RPMI7951 (cell line): ENCODE measurements around the gene SERPINB5. TPM values are rescaled to one million over a fixed set of nuclear protein-coding genes. Genes with fewer than 3 reads are reported as not detected.
"Not testable (repeated sequence)": the region's sequence is repeated elsewhere in the genome, so short reads cannot be mapped to it uniquely, and the experiment has no call there.

Experiments
- DNase-seq: peaks from one replicate; pipeline ENCODE4 v3.0.0-alpha.2; 2012; ENCODE audit warnings: low read depth
- total RNA-seq: library from RNA; depleted of rRNA; stranded (reverse); fragments of >200 nt; shearing (Covaris generic); gene quantifications from 2 replicates; pipeline ENCODE4 v1.2.3, GENCODE V29; 2014; rRNA removed

Gene SERPINB5, protein sequence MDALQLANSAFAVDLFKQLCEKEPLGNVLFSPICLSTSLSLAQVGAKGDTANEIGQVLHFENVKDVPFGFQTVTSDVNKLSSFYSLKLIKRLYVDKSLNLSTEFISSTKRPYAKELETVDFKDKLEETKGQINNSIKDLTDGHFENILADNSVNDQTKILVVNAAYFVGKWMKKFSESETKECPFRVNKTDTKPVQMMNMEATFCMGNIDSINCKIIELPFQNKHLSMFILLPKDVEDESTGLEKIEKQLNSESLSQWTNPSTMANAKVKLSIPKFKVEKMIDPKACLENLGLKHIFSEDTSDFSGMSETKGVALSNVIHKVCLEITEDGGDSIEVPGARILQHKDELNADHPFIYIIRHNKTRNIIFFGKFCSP
- total RNA-seq = not detected in 2 replicates

DNA sequence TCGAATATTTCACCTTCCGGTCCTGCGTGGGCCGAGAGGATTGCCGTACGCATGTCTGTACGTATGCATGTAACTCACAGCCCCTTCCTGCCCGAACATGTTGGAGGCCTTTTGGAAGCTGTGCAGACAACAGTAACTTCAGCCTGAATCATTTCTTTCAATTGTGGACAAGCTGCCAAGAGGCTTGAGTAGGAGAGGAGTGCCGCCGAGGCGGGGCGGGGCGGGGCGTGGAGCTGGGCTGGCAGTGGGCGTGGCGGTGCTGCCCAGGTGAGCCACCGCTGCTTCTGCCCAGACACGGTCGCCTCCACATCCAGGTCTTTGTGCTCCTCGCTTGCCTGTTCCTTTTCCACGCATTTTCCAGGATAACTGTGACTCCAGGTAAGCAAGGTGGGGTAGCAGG is at the start of gene SERPINB5:
SERPINB5 (plus strand) TSS at position 291 of the 400 bp plus-strand sequence. CDS start 7,471 bp downstream, outside the sequence.
- no peak for DNase-seq

DNA sequence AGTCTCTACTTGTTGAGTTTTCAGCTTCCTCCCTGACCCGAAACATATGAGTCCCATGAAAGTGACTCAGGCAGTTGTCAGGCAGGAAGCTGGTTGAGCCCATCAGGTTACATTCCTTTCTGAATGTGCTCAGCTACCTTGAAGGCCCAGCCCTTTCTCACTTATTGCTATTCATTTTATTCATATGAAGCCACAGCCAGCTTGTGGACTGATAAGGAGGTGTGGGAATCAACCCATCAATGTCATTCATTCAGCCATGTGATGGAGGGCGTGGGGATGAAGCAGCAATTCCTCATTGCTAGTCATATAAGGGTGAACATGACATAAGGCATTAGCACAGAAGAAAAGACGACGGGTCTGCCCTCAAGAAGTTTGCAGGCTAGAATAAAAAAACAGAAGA is 49.2 kb upstream of the SERPINB5 start:
- no peak for DNase-seq

DNA sequence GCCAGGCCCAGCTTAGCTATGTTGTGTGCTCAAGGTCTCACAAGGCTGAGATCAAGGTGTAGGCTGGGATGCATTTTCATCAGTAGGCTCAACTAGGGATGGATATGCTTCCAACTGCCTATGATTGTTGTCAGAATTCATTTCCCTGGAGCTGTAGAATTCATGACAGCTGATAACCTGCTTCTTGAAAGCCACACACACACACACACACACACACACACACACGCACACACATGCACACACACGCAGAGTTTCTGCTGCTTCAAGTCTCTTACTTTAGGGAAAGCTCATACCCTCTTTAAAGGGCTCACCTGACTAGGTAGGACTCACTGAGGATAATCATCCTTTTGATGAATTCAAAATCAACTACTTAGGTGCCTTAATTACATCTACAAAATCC is 46.2 kb upstream of the SERPINB5 start:
- DNase-seq = no peak

DNA sequence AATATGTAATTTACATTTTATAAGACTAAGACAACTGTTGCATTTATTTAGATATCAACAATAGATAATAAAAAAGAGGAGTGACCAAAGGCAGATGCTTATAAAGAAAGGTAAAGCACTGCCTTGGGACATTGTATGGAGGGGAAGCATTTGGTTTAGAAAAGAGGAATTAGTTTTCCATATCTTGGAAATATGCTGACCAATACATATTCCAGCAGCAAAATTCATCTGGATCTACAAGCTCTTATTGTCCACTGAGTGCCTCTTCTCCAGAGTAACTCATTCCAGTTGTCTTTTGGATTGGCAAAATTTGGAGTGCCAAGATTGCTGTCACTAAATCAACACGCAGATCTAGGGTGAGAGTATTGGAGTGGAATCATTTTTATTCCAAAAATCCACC is 45.6 kb upstream of the SERPINB5 start:
- no peak for DNase-seq

DNA sequence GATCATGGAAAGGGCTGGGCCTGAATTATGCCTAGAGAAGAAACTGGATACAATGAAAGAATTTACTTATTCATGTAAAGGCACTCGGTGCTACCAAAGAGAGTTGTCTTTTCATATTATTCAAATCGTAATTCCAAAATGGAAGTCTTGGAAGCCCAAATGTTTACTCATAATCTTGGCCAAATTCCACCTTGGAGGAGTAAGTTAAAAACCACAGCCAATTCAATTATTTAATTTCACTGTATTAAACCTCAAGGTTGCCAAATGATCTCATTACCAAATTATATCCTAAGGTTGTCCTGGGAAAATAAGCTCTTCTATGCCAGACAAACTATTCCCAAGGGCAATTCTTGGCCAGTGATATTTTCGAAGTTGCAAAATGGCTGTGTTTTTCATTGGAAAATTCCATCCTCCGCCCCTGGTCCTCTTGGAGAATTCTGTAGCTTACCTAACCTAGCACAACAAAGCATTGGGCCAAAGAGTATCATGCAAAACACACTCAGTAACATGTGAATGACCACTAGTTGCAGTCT is 43.4 kb upstream of the SERPINB5 start:
- DNase-seq = no peak

DNA sequence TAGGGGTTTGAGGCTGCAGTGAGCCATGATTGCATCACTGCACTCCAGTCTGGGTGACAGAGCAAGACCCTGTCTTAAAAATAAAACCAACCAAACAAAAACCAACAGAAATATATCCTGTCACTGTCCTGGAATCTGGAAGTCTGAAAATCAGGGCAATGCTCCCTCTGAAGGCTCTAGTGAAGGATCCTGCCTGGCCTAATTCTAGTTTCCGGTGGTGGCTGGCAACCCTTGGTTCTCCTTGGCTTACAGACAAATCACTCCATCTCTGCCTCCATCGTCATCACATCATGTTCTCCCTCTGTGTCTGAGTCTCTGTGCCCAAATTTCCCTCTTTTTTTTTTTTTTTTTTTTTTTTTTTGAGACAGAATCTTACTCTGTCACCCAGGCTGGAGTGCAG is 38.6 kb upstream of the SERPINB5 start:
- no peak for DNase-seq

DNA sequence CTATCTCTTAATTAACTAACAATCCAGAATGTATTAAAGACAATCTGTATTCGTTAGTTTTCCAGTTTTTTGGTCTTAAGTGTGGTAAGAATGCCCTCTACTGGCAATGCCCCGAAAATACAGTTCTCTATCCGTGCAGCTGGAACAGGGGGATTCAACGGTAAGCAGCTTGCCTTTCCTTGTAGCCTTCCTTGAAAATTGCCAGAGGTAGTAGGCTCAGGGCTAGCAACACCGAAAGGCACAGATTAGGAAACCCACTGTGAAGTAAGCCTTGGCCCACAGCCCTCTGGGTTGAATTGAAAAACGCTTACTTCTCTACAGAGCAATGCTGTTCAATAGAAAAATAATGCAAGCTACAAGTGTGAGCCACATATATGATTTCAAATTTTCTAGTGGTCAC is 37.4 kb upstream of the SERPINB5 start:
- peak; percentile 59 for DNase-seq

DNA sequence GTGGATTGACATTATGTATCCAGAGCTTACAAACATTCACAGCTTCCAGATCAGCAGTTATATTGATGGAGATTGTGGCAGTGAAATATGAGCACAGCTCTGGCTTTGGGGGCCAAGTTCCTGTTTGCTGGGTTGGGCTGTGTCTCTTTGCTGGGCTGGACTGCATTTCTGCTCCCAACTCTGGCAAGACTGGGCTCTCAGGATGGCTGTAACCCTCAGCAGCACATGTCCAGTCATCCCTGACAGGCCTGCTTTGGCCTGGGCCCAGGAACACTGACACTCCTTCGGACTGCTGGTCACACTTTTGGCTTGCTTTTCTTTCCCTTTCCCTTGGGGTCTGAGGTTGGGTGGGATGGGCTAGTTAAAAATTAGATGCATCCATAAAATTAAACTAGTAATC is 36.5 kb upstream of the SERPINB5 start:
- peak; percentile 56 for DNase-seq

DNA sequence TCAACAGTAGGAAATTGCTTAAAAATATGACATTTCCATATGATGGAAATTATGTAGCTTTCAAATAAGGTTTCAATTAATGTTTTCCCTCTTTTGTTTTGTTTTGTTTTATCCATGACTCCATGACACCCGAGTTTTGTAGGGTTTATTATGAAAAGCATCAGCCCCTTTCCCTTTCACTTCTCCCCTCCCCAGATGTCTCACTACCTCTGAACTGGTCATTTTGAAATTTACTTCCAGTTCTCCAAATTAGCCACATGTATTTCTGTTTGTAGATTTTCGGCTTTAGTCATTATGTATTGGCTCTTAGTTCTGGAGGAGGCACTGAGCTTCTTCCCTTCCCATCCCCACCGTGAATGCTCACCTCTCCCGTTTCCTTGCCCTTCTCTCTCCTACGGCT is 35.9 kb upstream of the SERPINB5 start:
- no peak for DNase-seq

DNA sequence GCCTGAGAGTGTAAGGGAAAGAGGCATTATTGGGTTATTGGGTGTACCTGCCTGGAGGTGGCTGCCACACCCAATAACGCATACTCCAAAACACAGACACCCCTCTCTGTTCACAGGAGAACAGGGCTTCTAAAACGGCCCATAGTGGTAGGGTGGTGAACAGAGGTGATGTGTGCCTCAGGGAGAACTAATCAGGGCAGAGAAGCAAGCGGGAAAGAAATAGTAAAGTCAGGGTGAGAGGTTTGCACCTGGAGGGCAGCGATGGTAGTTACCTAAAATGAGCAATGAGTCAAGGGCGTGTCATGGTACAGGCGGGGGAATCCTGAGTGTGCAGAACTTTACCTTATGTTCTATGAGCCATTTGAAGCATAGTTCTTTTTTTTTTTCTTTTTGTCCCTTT is 32.9 kb upstream of the SERPINB5 start:
- no peak for DNase-seq

DNA sequence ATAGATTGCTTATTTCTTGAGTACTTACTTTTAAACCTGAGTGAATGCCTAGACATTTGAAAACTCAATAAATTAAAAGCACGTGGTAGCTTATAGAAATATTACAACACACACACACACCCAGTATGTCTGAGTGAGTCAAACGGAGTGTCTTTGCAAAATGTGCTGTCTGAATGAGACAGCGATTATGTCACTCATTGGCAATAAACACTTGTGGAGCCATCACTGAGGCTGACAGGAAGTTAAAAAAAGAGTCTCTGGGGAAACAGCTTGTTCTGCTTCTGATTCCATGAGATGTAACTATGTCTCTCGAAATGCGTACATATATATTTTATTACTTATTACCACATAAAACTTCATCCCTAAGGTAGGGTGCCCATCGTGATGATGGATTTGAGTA is 32.2 kb upstream of the SERPINB5 start:
- DNase-seq = peak; percentile 48

DNA sequence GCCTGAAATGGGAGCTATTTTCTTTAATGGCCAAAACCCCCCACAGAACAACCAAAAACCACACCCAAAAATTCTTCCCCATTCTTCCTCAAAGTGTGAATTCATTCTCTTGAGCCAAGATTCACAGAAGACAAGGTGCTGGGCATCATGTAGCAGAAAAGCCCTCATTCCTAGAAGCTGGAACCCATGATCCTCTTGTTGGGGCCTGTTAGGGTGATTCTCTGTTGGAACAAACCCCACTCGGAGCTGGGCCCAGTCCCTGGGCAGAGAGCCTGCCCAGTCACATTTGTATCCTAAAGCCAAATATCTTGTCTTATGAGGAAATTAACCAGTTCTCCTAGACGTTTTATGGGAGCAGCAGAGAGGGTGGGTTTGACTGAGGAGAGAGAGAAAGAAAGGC is 31.7 kb upstream of the SERPINB5 start:
- no peak for DNase-seq

DNA sequence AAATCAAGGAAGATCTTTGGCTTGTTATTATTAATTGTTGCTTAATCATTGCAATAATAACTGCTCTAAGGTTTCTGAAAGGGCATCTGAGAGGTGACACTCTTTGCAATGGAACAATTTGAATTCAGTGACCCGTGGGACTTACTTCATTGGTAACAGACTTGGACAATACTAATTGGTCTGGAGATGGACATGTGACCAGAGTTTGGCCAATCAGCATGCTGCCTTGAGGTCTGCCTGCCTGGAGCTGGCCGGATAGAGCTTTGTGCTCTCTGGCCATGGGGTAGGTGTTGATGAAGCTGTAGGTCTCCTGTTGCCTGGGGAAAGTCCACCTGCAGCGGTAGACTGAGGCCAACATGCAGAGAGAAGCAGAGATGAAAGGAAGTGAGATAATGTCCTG is 30.5 kb upstream of the SERPINB5 start:
- no peak for DNase-seq

DNA sequence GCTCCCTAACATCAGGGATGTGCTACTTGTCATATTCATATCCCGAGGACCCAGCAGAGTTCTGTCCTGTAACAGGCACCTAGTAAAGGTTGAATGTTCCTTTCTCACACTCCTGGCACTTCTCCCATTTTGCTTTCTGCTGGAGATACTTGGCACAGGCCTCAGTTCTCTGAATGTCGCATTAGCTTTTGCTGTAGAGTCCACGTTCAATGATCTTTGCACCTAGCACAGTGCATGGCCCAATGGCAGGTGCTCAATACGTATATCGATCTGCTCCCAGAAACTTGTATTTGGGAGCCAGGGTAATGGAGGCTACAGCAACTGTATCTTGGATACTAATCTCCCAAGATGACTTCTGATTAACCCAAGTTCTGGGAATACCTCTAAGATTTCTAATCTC is 29.7 kb upstream of the SERPINB5 start:
- DNase-seq = no peak

DNA sequence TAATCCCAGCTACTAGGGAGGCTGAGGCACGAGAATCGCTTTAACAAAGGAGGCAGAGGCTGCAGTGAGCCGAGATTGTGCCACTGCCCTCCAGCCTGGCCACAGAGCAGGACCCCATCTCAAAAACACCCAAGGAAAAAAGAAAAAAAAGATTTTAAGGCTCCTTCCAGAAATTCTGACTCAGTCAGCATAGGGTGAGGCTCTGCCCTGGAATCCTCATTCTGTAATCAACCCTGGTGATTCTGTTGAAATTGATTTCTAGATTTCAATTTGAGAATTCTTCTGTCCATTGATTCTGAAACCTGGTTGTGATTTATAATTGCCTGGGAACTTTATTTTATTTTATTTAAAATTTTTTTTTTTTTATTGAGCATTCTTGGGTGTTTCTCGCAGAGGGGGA is 27.3 kb upstream of the SERPINB5 start:
- DNase-seq = no peak

DNA sequence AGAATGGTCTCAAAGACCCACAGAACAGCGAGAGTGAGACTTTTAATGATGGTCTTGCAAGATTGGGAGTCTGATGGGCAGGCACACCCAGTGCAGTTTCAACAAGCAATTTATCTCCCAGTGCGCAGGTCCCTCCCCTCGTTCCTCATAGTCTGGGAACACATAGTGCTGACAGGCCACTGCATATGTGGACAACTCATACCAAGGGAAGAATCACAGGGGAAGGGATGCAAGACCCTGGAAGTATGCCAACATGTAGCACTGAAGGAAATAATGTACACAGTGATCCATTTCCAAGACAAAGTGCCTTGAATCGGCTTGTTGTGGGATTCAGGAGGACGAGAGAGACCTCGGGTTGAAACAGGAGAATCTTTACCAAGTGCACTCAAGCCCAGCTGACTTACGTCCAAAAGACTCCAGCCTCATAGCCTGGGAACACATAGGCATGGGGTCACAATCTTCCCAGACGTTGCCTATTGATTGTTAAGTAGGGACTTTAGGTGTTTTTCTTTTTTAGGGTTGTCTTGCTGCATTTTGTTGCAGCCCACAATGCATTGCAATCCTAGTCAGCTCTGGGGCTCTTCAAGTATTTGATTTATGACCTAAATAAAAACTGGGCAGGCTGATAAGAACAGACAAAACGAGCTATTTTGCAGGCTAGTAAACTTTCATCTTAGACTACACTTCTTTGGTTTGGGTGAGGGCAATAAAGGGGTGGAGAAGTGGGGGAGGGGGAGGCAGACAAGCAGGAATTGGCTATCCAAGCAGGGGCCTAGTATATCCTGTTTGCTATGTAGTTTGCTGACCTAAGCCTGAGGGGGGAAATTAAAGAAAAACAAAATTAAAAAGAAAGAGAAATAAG is 24.7 kb upstream of the SERPINB5 start:
- DNase-seq = no peak

DNA sequence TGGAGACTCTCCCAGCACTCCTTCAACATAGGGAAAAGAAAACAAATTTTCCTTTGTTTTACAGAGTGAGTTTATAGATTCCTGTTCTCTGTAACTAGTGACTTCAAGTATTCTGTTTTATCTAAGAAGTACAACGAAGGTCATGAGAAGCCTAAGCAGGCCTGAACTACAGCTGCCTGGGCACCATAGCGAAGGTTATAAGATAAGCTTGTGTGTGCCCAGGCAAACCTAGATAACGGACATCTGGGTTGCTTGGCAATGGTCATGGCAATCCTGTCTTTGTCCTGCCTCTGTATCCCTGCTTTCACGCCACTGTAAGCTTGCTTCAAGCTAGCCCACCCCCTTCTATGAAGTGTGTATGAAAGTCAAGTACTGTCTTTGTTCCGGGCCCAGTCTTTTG is 24.0 kb upstream of the SERPINB5 start:
- DNase-seq = not testable (repeated sequence)

DNA sequence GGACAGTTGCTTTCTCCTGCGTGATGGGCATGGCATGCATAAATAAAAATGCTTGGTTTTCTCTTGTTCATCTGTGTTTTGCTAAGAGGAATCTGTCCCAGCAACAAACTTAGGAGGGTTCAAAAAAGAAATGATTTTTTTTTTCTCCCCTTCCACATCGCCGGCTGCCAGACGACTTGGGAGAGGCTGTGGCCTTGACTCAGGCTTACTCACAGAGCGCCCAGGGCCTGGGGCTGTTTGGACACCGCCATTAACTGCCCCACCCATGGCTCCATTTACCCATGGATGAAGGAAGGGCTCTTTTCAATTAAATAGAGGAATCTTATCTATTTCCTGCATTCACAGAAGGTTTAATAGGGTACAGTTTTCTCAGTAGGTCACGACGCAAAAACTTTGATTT is 22.3 kb upstream of the SERPINB5 start:
- DNase-seq = peak; percentile 90

DNA sequence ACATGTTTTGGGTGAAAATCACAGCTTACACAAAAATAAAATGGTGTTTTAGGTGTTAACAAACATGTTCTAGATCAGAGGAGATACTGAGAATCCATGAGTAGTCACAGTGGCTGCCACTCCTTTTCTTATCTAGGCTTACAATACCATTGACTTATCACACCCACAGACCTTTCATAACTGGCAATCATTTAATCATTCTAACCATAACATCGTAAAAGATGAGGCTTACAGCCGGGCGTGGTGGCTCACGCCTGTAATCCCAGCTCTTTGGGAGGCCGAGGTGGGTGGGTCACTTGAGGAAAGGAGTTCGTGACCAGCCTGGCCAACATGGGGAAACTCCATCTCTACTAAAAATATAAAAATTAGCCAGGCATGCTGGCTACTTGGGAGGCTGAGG is 18.8 kb upstream of the SERPINB5 start:
- DNase-seq = no peak

DNA sequence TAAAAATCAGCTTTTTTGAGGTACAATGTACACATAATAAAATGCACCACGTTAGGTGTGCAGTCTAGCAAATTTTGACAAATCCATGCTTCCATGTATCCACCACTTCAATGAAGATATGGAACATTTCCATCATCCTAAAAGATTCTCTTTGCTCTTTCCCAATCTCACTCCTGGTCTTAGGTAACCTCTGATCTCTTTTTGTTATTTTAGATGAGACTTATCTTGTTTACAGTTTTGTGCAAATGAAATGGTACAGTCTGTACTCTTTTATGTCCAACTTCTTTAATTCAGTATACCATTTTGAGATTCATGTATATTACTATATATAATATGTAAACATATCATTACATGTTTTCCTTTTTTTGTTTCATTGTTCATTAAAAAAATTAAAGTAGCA is 16.3 kb upstream of the SERPINB5 start:
- no peak for DNase-seq

DNA sequence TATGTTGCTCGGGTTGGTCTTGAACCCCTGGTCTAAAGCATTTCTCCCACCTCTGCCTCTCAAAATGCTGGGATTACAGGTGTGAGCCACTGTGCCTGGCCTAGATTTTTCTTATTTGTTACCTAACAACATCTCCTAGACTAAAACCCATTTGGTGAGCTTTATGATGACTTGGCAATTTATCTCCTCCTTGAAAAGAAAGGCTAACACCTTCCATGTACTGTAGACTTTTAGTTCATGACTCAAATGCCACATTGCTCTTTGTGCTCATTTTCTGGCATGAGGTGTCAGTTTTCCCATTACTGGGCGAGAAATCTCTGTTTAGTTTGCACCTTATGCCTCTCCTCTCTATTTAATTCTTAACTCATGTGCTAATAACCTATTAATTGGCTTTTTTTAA is 12.3 kb upstream of the SERPINB5 start:
- DNase-seq = no peak

DNA sequence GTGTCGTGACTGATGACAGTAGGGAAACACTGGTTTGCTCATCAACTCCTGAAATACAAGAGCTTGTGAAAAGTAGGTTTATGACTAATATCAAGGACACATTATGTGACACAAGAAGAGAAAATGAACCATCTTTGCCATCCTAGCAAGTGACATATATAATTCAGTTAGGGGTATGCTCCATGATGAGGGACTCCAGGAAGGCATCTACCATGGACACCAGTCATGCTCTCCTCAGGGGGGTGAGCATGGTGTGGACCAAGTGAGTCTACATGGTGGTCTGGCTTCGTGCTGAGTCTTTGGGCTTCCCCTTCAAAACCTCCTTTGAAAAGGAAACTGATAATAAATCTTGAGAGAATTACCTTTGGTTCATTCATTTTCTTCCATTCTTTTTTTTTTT is 11.7 kb upstream of the SERPINB5 start:
- no peak for DNase-seq

DNA sequence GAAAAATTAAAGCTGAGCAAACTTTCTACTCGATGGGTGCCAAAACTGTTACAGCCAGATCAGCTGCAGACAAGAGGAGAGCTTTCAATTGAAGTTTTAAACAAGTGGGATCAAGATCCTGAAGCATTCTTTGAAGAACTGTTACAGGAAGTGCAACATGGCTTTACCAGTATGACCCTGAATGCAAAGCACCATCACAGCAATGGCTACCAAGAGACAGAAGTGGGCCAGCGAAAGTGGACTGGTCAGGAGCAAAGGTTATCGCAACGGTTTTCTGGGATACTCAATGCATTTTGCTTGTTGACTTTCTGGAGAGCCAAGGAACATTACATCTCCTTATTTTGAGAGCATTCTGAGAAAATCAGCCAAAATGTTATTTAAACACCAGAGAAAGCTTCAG is 9.1 kb upstream of the SERPINB5 start:
- DNase-seq = no peak
